Transverse colon (tissue), 4 donors: ENCODE measurements around the gene SRSF6. TPM values are rescaled to one million over a fixed set of nuclear protein-coding genes. Genes with fewer than 3 reads are reported as not detected.
"Not testable (repeated sequence)": the region's sequence is repeated elsewhere in the genome, so short reads cannot be mapped to it uniquely, and the experiment has no call there.

Experiments used
- DNase-seq: peaks from one replicate; pipeline ENCODE4 v3.0.0-alpha.2; 2019
- H3K27ac ChIP-seq, 4 donors: fragments of 200-600 bp; sonication (generic); 2 replicates each; pipeline ENCODE4 v1.5.1; 2016 to 2018; ENCODE audit warnings: inconsistent platforms in 4 of 4
- H3K27me3 ChIP-seq: fragments of 200-600 bp; sonication (generic); 2 replicates; pipeline ENCODE4 v1.5.1; 2017; ENCODE audit warnings: inconsistent platforms
- H3K36me3 ChIP-seq, 4 donors: fragments of 200-600 bp; sonication (generic); 2 replicates each; pipeline ENCODE4 v1.5.1; 2017 to 2019; ENCODE audit warnings: inconsistent platforms in 4 of 4
- H3K4me1 ChIP-seq, 4 donors: fragments of 200-600 bp; sonication (generic); 2 replicates each; pipeline ENCODE4 v1.5.1; 2017 to 2020; ENCODE audit warnings: inconsistent platforms in 4 of 4
- H3K4me3 ChIP-seq, 4 donors: fragments of 200-600 bp; sonication (generic); 1 replicate in 1 of 4; 2 replicates in 3 of 4; pipeline versions ENCODE4 v1.5.1 to v1.6.1; 2017 to 2019; ENCODE audit warnings: inconsistent platforms in 4 of 4
- H3K9me3 ChIP-seq, 2 donors: fragments of 200-600 bp; sonication (generic); 2 replicates each; pipeline ENCODE4 v1.5.1; 2017 to 2019; ENCODE audit warnings: inconsistent platforms in 2 of 2
- CTCF ChIP-seq, 5 experiments: fragments of 200-600 bp in 3 of 5; fragments of 450-650 bp in 2 of 5; sonication (generic) in 3 of 5; IDR thresholded peaks; 1 replicate in 2 of 5; 2 replicates in 3 of 5; pipeline ENCODE4 v1.5.1; 2016 to 2017; ENCODE audit warnings: antibody characterized with exemption in 5 of 5, inconsistent platforms in 3 of 5, mild to moderate bottlenecking in 2 of 5, moderate library complexity in 1 of 5
- EP300 ChIP-seq: sonication (generic); formaldehyde crosslinking; IDR thresholded peaks from one replicate; pipeline ENCODE4 v1.6.1; 2017; ENCODE audit warnings: antibody characterized with exemption, low read depth
- POLR2A ChIP-seq: fragments of 450-650 bp; IDR thresholded peaks from one replicate; pipeline ENCODE4 v1.6.1; 2016; ENCODE audit warnings: antibody characterized with exemption, mild to moderate bottlenecking, moderate library complexity
- POLR2AphosphoS5 ChIP-seq, 3 donors: sonication (generic); formaldehyde crosslinking; IDR thresholded peaks; one replicate each; pipeline ENCODE4 v1.6.1; 2016; ENCODE audit warnings: antibody characterized with exemption in 3 of 3
- WGBS, 2 donors: methylation state at CpG; one replicate each; pipeline ENCODE4 v1.1.5; 2018; ENCODE audit warnings: low coverage in 1 of 2; 5-methylcytosine and 5-hydroxymethylcytosine counted together
- in situ Hi-C, 4 donors: fragments of 200-750 bp; cut with MboI; loops; one replicate each; pipeline versions ENCODE4 v1.15.0 to v1.15.1; 2017; ENCODE audit warnings: low sequenced_read_pairs in 3 of 4, low pct_ligation_motif_present in 1 of 4, low pct_unique_long_range_greater_than_20kb in 1 of 4
- intact Hi-C: fragments of 100-400 bp; cut with DNase I; formaldehyde crosslinking; loops from one replicate; pipeline ENCODE4 v1.15.1; 2023; ENCODE audit warnings: low total_unique reads
- total RNA-seq, 4 donors: library from RNA; depleted of rRNA; stranded (reverse); fragments of >200 nt; gene quantifications; one replicate each; pipeline ENCODE4 v1.1.0, GENCODE V29; 2016

Gene SRSF6
- total RNA-seq, 4 donors from 2014 or later: 48.3 to 194 (median 70.1) TPM

DNA sequence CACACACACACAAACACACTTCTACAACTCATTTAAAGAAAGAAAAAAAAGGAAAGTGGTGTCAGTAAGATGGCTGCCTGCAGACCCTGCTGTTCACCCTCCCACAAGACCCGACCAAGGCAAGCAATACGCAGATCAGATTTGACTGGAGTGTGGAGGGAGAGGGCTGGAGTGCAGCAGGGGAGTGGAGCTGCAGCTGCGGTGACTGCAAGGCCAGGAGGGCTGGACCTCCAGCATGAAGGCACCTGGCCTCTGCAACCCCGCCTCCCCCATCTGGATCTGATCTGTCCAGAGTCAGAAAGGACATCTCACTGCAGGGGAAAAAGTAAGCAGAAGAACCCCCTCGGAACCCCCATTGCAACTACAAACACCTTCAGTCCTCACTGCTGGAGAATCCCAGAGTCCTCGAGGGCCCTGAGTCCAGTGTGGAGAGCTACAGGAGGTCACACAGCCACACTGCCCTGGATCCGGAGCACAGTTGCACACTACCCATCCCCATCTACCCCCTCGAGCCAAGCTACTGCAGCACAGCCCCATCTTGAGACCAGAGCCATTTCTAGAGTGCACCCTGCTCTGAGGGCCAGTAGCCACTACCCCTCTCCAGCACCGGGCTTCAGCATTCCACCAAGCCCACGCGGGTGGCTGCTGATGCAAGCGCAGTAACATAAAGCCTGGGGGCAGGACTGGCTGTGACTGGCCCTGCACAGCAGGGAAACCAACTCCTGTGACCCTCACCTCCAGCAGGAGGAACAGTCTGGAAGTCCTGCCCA is 41.9 kb upstream of the SRSF6 start:
- H3K4me3 ChIP-seq: no peak overlapping the region
- intact Hi-C loops: no loop called here
- no peaks in the 10 kb centered on the region for H3K36me3 ChIP-seq
- no peaks in the 10 kb centered on the region for H3K4me1 ChIP-seq
- no peak overlapping the region for H3K27ac ChIP-seq
- peaks cover 7 to 22% of the 10 kb centered on the region in 2 donors for H3K9me3 ChIP-seq
- DNase-seq: no peak
- 76% methylated on average over 10 of the region's 12 CpGs; no CpG with 5 or more reads in 1 of the 2 donors for WGBS, 2 donors
- TF ChIP-seq CTCF (IDR thresholded peaks at IDR 0.05) (no peak), POLR2A (no peak), POLR2AphosphoS5 (IDR thresholded peaks at IDR 0.05) (no peak)
- peaks cover 15% of the 10 kb centered on the region for H3K27me3 ChIP-seq
- in situ Hi-C loops: loop anchor here in 3 of 4 donors (25.0 kb wide), 2 partner anchors 229 to 1679 kb away; partner anchors contain the start of gene PTPRT (in 1 of the 3)

GRCh38 chr20:43416591-43417228 is 41.0 kb upstream of the SRSF6 start:
- intact Hi-C loops: no loop called here

GRCh38 chr20:43420192-43420591 is 37.5 kb upstream of the SRSF6 start:
- Histone ChIP-seq H3K27me3 (no peaks in the 10 kb centered on the region), H3K9me3 (peaks cover 7 to 22% of the 10 kb centered on the region in 2 donors), H3K36me3 (no peaks in the 10 kb centered on the region), H3K4me3 (no peak overlapping the region), H3K27ac (no peak overlapping the region), H3K4me1 (no peaks in the 10 kb centered on the region)
- no peak for DNase-seq
- in situ Hi-C loops: loop anchor here in 3 of 4 donors (25.0 kb wide), 2 partner anchors 233 to 1683 kb away; partner anchors contain the start of gene PTPRT (in 1 of the 3)
- no peak for TF ChIP-seq CTCF (IDR thresholded peaks at IDR 0.05)
- no peak for TF ChIP-seq POLR2A
- no peak for TF ChIP-seq EP300
- TF ChIP-seq POLR2AphosphoS5 (IDR thresholded peaks at IDR 0.05): no peak
- intact Hi-C loops: no loop called here

More at GRCh38 chr20:43416591-43417228, 41.0 kb upstream of the SRSF6 start:
- DNase-seq: no peak
- no peak for TF ChIP-seq CTCF (IDR thresholded peaks at IDR 0.05)
- TF ChIP-seq POLR2AphosphoS5 (IDR thresholded peaks at IDR 0.05): no peak
- no peak for TF ChIP-seq EP300
- TF ChIP-seq POLR2A: no peak
- H3K4me3 ChIP-seq: no peak overlapping the region
- no peak overlapping the region for H3K27ac ChIP-seq
- in situ Hi-C loops: loop anchor here in 3 of 4 donors (25.0 kb wide), 2 partner anchors 229 to 1679 kb away; partner anchors contain the start of gene PTPRT (in 1 of the 3)
- H3K27me3 ChIP-seq: peaks cover 9% of the 10 kb centered on the region
- 50 to 85% methylated on average over 1 to 5 of the region's 6 CpGs for WGBS, 2 donors
- H3K9me3 ChIP-seq: peaks cover 7 to 22% of the 10 kb centered on the region in 2 donors
- no peaks in the 10 kb centered on the region for H3K36me3 ChIP-seq
- no peaks in the 10 kb centered on the region for H3K4me1 ChIP-seq

DNA sequence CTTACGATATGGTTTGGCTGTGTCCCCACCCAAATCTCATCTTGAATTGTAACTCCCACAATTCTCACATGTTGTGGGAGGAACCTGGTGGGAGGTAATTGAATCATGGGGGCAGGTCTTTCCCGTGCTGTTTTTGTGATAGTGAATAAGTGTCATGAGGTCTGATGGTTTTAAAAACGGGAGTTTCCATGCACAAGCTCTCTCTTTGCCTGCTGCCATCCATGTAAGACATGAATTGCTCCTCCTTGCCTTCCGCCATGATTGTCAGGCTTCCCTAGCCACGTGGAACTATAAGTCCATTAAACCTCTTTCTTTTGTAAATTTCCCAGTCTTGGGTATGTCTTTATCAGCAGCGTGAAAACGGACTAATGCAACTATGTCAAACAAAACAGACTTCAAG is 36.8 kb upstream of the SRSF6 start:
- H3K27me3 ChIP-seq, H3K36me3 ChIP-seq, DNase-seq, H3K27ac ChIP-seq, H3K4me1 ChIP-seq, H3K4me3 ChIP-seq, intact Hi-C loops: not testable (repeated sequence)
- H3K9me3 ChIP-seq: peaks cover 7 to 22% of the 10 kb centered on the region in 2 donors
- in situ Hi-C loops: loop anchor here in 3 of 4 donors (25.0 kb wide), 2 partner anchors 234 to 1684 kb away; partner anchors contain the start of gene PTPRT (in 1 of the 3)
- WGBS, 2 donors: 80 to 85% methylated on average over 7 of the region's 7 CpGs
